Kidney tubule cell (primary cell): ENCODE data around the gene TLCD5.

ENCODE experiments used
- DNase-seq: peaks from one replicate; pipeline ENCODE4 v3.0.0-alpha.2; 2018; ENCODE audit warnings: low spot score

TLCD5 gene

DNA sequence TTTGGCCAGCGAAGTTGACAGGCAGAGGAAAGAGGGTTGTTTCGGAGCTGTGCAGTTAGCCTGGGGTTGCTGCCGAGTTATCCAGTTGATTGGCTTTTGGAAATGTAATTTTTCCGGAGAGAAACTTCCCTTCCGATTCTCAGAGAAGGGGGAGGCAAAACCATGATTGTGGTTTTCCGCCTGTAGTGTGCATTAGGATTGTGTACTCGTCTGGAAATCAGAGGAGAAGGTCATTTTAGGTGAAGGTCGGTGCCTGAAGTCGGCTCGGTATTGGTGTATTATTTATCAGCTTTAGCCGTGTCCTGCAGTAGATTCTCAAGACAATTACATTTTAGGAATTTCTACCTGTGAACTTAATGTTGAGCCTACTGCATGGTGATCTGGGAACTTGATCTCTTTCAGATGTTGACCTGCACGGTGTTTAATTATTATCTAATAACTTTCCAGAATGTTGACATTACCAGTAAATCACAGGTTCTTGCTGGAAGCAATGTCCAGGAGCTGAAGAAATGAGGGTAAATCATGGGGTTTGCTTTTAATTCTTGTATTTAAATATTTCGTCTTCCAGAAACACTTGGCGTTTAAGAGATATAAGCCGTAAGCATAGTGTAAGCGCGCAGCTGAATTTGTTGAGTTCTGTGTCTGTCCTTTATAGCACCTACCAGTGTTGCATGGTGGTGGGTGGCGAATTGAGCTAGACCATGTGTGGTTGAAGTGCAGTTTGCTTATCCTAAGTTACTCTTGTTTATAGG, 12.4 kb downstream of the TLCD5 start:
- DNase-seq = peak; percentile 66

- peak; percentile 21 for DNase-seq
Measured at GRCh38 chr11:120338107-120338933, 13.2 kb downstream of the TLCD5 start.

GRCh38 chr11:120339394-120339890, 14.3 kb downstream of the TLCD5 start:
- DNase-seq = peak; percentile 31

DNA sequence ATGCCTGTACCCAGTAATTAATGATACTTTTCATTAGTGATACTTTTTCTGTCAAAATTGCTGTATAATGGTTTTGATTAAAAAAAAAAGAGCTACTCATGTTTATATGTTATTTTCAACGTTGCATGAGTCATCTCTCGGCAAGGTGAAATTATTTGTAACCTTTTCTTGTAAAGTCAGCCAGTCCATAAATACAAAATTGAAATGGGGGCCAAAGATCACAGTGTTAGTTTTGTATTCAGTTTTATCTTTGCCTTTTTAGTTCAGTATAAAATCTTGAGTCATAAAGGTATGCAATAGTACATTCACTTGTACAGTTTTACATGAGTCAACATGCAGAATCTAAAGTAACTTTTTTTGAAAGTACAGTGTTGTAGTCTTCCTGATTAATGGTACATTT, 15.4 kb downstream of the TLCD5 start:
- DNase-seq = no peak

GRCh38 chr11:120342226-120342625, 17.1 kb downstream of the TLCD5 start:
- DNase-seq = no peak

GRCh38 chr11:120342678-120343077, 17.6 kb downstream of the TLCD5 start:
- DNase-seq = no peak

GRCh38 chr11:120343429-120343828, 18.3 kb downstream of the TLCD5 start:
- DNase-seq = peak; percentile 23

- peak; percentile 78 for DNase-seq
Measured at GRCh38 chr11:120344302-120345004, 19.4 kb downstream of the TLCD5 start.

DNA sequence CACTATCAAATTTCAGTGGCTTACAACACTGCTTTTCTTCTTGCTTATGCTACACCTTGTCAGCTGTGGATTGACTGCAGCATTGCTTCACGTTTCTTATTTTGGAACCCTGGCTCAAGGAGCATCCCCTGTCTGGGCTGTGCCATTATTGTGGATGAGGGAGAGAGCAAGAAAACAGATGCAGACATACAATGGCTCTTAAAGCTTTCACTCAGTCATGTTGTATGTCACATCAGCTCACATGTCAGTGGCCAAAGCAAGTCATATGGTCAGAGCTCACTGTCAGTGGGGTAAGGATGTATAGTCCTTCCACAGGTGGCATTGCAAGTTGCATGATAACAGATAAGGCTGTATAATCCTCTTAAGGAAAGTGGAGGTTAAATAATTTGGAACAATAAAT, 21.1 kb downstream of the TLCD5 start:
- DNase-seq = no peak

DNA sequence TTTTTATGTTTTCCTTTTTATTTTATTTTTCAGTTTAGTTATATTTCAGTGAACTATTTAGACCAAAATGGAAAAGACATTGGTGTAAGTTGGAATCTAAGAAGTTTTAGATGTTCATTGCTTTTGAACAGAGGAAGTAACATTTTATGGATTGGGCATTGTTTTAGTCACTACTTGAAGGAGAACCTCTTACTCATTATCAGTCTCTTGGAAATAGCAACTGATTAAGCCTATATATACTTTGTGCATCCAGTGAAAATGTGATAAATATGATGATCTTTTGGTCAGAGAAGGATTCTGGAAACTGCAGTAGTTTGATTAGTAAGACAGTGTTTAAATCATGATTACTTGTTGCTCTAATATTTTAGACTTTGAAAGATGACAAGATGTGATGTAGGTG, 25.5 kb downstream of the TLCD5 start:
- DNase-seq = no peak

GRCh38 chr11:120352405-120352804, 27.3 kb downstream of the TLCD5 start:
- DNase-seq = no peak

DNA sequence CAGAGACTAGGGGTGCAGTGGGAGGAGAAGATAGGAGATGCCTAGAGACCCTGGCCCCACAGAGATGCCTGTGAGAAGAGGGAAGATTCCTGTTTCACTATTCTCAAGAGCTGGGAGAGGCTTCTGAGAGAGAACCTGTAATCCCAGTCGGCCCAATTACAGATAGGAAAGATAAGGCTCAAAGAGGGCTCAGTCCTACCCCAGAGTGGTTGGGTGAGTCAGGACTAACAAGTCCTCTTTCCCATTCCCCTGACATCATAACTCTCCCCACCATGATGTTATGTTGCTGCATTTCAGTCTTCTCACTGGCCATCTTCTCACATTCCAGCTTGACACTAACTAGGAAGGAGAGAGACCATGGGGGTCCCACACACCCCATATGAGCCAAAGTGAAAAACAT, 29.0 kb downstream of the TLCD5 start:
- no peak for DNase-seq

DNA sequence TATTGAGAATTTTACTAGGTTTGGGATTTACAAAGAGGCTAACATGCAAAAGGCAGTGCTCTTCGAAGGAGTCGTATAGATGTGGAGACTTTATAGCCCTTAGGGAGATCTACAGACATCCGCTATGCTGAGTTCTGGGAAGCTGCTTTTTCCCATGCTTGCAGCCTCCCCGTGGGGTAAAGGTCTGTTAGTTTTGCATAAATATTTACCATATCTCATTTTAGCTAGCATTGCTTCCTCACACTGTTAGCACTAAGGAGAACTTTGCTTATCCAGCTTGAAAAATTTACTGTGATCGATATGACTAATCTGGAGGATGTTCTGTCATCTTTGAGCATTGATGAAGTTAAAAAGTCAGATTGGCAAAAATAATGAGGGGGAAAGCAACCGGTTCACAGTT, 29.7 kb downstream of the TLCD5 start:
- no peak for DNase-seq

GRCh38 chr11:120357620-120358019, 32.5 kb downstream of the TLCD5 start:
- DNase-seq = no peak

DNA sequence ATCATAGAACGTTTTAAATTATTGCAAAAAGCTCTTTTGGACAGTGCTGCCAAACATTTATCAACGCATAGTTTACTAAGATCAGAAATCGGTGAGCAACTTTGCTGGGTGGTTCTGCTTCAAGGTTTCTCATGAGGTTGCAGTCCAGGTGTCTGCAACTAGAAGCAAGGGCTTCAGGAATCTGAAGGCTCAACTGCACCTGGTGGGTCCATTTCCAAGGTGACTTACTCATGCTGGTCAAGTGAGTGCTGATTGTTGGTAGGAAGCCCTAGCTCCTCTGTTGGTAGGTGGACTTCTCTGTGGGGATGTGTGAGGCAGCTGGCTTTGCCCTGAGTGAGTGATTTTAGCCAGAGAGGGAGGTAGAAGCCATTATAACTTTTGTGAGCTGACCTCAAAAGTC, 33.6 kb downstream of the TLCD5 start:
- no peak for DNase-seq

DNA sequence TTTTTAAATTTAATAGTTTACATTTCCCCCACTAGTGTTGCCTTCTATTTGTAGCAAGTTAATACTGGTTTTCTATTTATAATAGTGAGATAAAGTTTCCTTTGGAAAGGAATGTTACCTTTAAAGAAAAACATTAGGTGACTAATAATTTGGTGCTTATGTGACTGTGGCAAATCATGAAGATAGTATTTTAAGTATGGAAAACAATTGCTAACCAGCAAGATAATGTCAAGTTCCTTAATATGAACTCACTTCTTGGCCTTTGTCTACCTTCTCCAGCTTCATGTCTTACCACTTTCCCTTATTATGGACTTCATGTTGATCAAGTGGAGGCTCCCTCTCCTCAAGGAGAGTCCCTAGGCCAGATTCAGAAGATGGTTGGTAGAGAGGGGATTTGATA, 38.3 kb downstream of the TLCD5 start:
- DNase-seq = peak; percentile 28

DNA sequence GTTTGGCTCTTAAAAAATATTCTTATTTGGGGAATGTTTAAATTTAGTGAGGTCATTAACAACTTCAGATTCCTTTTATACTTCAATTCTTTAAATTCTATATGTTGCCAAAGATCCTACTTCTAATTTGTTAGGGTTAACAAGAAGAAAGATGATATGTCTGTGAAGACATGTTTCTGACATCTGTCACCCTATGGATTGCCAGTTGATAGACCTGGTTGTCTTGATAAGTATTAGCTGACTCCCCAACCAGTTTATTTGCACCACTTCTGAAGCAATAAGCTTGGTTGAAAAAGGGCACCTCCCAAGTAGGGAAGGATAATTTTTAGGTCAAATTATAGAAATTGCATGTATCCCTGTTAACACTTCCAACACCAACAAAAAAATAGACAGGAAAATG, 40.4 kb downstream of the TLCD5 start:
- no peak for DNase-seq

DNA sequence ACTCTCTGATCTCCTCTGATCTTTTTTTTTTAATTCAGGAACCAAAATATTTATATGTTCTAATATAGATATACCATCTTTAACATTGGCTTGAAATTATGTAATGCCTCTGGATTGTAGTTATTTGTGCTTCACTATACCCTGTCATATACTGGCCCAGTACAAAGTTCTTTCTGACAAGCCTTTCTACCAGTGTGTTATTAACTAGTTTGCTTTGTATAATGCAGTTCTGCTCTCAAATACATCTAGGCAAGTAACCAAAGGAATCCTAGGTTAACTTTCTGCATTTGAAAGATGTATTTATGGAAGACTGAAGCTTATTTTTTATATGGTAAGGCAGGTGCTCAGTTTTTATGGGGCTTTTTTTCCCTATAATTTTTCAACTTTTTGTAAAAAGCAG, 47.2 kb downstream of the TLCD5 start:
- DNase-seq = no peak

GRCh38 chr11:120375076-120375475, 50.0 kb downstream of the TLCD5 start:
- DNase-seq = no peak

- DNase-seq = no peak
Measured at GRCh38 chr11:120376547-120377182, 51.6 kb downstream of the TLCD5 start.

DNA sequence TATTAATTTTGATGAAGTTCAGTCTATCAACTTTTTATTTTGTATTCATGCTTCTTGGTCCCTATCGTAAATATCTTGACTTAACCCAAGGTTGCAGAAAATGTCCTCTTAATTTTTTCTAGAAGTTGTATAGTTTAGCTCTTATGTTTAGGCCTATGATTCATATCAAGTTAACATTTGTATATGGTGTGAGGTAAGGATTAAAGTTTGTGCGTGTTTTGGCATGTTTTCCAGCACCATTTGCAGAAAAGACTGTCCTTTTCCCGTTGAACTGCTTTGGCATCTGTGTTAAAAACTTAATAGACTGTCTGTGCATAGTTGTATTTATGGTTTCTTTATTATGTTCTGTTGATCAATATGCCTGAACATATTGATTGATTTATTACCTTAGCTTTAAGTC, 53.4 kb downstream of the TLCD5 start:
- DNase-seq = no peak

GRCh38 chr11:120381401-120381800, 56.3 kb downstream of the TLCD5 start:
- no peak for DNase-seq
